Measurements from ENCODE around the gene C9orf50.

The C9orf50 gene

GRCh38 chr9:129619787-129620668 is 873 bp downstream of the C9orf50 start:
- Histone ChIP-seq H3K4me3 (ENCODE audit: low read depth, low read length) (peak overlapping the region; percentile 36), H3K27ac (ENCODE audit: extremely low read depth, low read depth, low read length) (peak overlapping the region; percentile 51; the same call in 1 of the 2 replicates), H3K9me3 (ENCODE audit: control insufficient read depth, insufficient read depth, low read depth, low read length) (no peaks in the 10 kb centered on the region), H3K4me1 (ENCODE audit: control insufficient read depth, insufficient read depth, low read length) (no peaks in the 10 kb centered on the region; the same call in 1 of the 2 replicates), H3K36me3 (ENCODE audit: control insufficient read depth in 2 of 2, insufficient read depth in 1 of 2, low read length in 2 of 2) (no peaks in the 10 kb centered on the region)
- CTCF ChIA-PET = interaction anchor here (0.6 to 23.4 kb wide), 13 partner anchors 7 to 604 kb away, joined by 3 to 507 read pairs (median 3); no protein-coding TSS in a partner anchor
- POLR2A ChIA-PET = interaction anchor here (0.6 to 1.5 kb wide), 3 partner anchors 442 to 508 kb away, joined by 3 to 10 read pairs (median 3); partner anchors contain the start of gene IER5L
- TF ChIP-seq ZXDB (tag by site-specific recombination; IDR thresholded peaks at IDR 0.05) = 0 out of 2 replicates have a peak, but pooled peaks have one; percentile 15
- peak; percentile 67 for TF ChIP-seq CTCF (tag by site-specific recombination; IDR thresholded peaks at IDR 0.05)
- no peak for TF ChIP-seq ZNF433 (tag by site-specific recombination; IDR thresholded peaks at IDR 0.05; ENCODE audit: low read depth)
- TF ChIP-seq ZNF830 (tag by site-specific recombination; IDR thresholded peaks at IDR 0.05; ENCODE audit: low read depth) = no peak
- no peak for TF ChIP-seq ZNF174 (tag by site-specific recombination; IDR thresholded peaks at IDR 0.05)
- peak; percentile 44 for TF ChIP-seq ZBTB26 (tag by site-specific recombination; optimal IDR thresholded peaks at IDR 0.05)
- no peak for TF ChIP-seq SETDB1 (IDR thresholded peaks at IDR 0.05; ENCODE audit: insufficient read length, low read length)
- TF ChIP-seq ZNF140 (tag by site-specific recombination; IDR thresholded peaks at IDR 0.05) = no peak
- no peak for TF ChIP-seq ZNF658 (tag by site-specific recombination; IDR thresholded peaks at IDR 0.05)
- peak; percentile 28; the same call in 1 of the 2 replicates for TF ChIP-seq EGR2 (tag by site-specific recombination; IDR thresholded peaks at IDR 0.05; ENCODE audit: low read depth)
- peak; percentile 87 for TF ChIP-seq ZBTB20 (tag by site-specific recombination; IDR thresholded peaks at IDR 0.05)
- TF ChIP-seq ZNF133 (tag by site-specific recombination; IDR thresholded peaks at IDR 0.05) = no peak
- TF ChIP-seq GLIS2 (tag by site-specific recombination; IDR thresholded peaks at IDR 0.05) = peak; percentile 82
- peak; percentile 66 for TF ChIP-seq ZBTB48 (tag by site-specific recombination; IDR thresholded peaks at IDR 0.05)
- no peak for TF ChIP-seq ZNF548 (tag by site-specific recombination; IDR thresholded peaks at IDR 0.05)
- peak; percentile 56 for TF ChIP-seq ZFHX2 (tag by site-specific recombination; conservative IDR thresholded peaks at IDR 0.05)
- peak; percentile 47; the same call in 1 of the 2 replicates for TF ChIP-seq IKZF3 (tag by site-specific recombination; IDR thresholded peaks at IDR 0.05)
- TF ChIP-seq ZBTB8A (tag by site-specific recombination; IDR thresholded peaks at IDR 0.05) = peak; percentile 65
- TF ChIP-seq ZNF335 (tag by site-specific recombination; conservative IDR thresholded peaks at IDR 0.05) = peak; percentile 68
- TF ChIP-seq ZNF596 (tag by site-specific recombination; IDR thresholded peaks at IDR 0.05) = peak; percentile 40; the same call in 1 of the 2 replicates
- TF ChIP-seq PRDM2 (tag by site-specific recombination; IDR thresholded peaks at IDR 0.05; ENCODE audit: borderline replicate concordance) = no peak
- TF ChIP-seq ZNF561 (tag by site-specific recombination; IDR thresholded peaks at IDR 0.05; ENCODE audit: borderline replicate concordance) = no peak
- TF ChIP-seq ZNF777 (tag by site-specific recombination; IDR thresholded peaks at IDR 0.05; ENCODE audit: borderline replicate concordance) = peak; percentile 62; the same call in 1 of the 2 replicates
- peak; percentile 53; the same call in 1 of the 2 replicates for TF ChIP-seq ZNF398 (tag by site-specific recombination; IDR thresholded peaks at IDR 0.05)
- no peak for TF ChIP-seq ZNF350 (tag by site-specific recombination; IDR thresholded peaks at IDR 0.05)
